H9 (cell line): ENCODE data around the gene ETFBKMT. TPM values are rescaled to one million over a fixed set of nuclear protein-coding genes. Genes with fewer than 3 reads are reported as not detected.

Source experiments
- DNase-seq: peaks from one replicate; pipeline ENCODE4 v3.0.0-alpha.2; 2017
- H2AFZ ChIP-seq: one replicate; pipeline ENCODE4 v1.6.1; 2013; ENCODE audit warnings: mild to moderate bottlenecking, low read length, control low read depth, moderate library complexity
- H2AK5ac ChIP-seq: 2 replicates; pipeline ENCODE4 v1.6.1; 2013; ENCODE audit warnings: low read length, control low read depth, mixed read lengths; ENCODE audit not compliant: insufficient read length
- H2BK120ac ChIP-seq: one replicate; pipeline ENCODE4 v1.6.1; 2013; ENCODE audit warnings: low read depth, mild to moderate bottlenecking, low read length, control low read depth, inconsistent platforms; ENCODE audit not compliant: poor library complexity, severe bottlenecking
- H2BK12ac ChIP-seq: 2 replicates; pipeline ENCODE4 v1.6.1; 2013; ENCODE audit warnings: low read length, control low read depth, mixed read lengths, low read depth; ENCODE audit not compliant: insufficient read length
- H2BK15ac ChIP-seq: 2 replicates; pipeline ENCODE4 v1.6.1; 2013; ENCODE audit warnings: low read depth, low read length, control low read depth
- H2BK20ac ChIP-seq: one replicate; pipeline ENCODE4 v1.6.1; 2013; ENCODE audit warnings: low read depth, mild to moderate bottlenecking, low read length, control low read depth, inconsistent platforms; ENCODE audit not compliant: poor library complexity, severe bottlenecking
- H2BK5ac ChIP-seq: 2 replicates; pipeline ENCODE4 v1.6.1; 2013; ENCODE audit warnings: low read length, control low read depth, mixed read lengths; ENCODE audit not compliant: insufficient read length
- H3K14ac ChIP-seq: 2 replicates; pipeline ENCODE4 v1.6.1; 2013; ENCODE audit warnings: low read length, control low read depth; ENCODE audit not compliant: insufficient read depth
- H3K18ac ChIP-seq: 2 replicates; pipeline ENCODE4 v1.6.1; 2013; ENCODE audit warnings: low read depth, mild to moderate bottlenecking, mixed read lengths, low read length, control low read depth; ENCODE audit not compliant: insufficient read length
- H3K23ac ChIP-seq: 2 replicates; pipeline ENCODE4 v1.6.1; 2013; ENCODE audit warnings: low read length, control low read depth, mixed read lengths, low read depth; ENCODE audit not compliant: insufficient read length
- H3K23me2 ChIP-seq: 2 replicates; pipeline ENCODE4 v1.6.1; 2013; ENCODE audit warnings: low read depth, mild to moderate bottlenecking, mixed read lengths, low read length, control low read depth; ENCODE audit not compliant: insufficient read length, poor library complexity, severe bottlenecking
- H3K27ac ChIP-seq: 2 replicates; pipeline ENCODE4 v1.5.1; 2013; ENCODE audit warnings: low read length, control low read depth, mixed read lengths, low read depth; ENCODE audit not compliant: insufficient read length
- H3K27me3 ChIP-seq: 2 replicates; pipeline ENCODE4 v1.6.1; 2013; ENCODE audit warnings: low read length, control low read depth, inconsistent platforms; ENCODE audit not compliant: insufficient read depth
- H3K4ac ChIP-seq: 2 replicates; pipeline ENCODE4 v1.6.1; 2013; ENCODE audit warnings: low read depth, mild to moderate bottlenecking, control low read depth, inconsistent platforms, low read length, moderate library complexity
- H3K4me1 ChIP-seq: 2 replicates; pipeline ENCODE4 v1.6.1; 2013; ENCODE audit warnings: low read length, control low read depth, inconsistent platforms; ENCODE audit not compliant: insufficient read depth
- H3K4me2 ChIP-seq: 2 replicates; pipeline ENCODE4 v1.6.1; 2013; ENCODE audit warnings: low read length, control low read depth, mixed read lengths; ENCODE audit not compliant: insufficient read length, insufficient read depth
- H3K56ac ChIP-seq: 2 replicates; pipeline ENCODE4 v1.6.1; 2013; ENCODE audit warnings: low read depth, mild to moderate bottlenecking, mixed read lengths, low read length, control low read depth; ENCODE audit not compliant: insufficient read length
- H3K79me1 ChIP-seq: 2 replicates; pipeline ENCODE4 v1.6.1; 2013; ENCODE audit warnings: low read depth, mild to moderate bottlenecking, moderate library complexity, low read length, control low read depth, inconsistent platforms; ENCODE audit not compliant: insufficient read depth, poor library complexity, severe bottlenecking
- H3K79me2 ChIP-seq: 2 replicates; pipeline ENCODE4 v1.6.1; 2013; ENCODE audit warnings: low read length, control low read depth, inconsistent platforms; ENCODE audit not compliant: insufficient read depth
- H3K9ac ChIP-seq: 2 replicates; pipeline ENCODE4 v1.6.1; 2013; ENCODE audit warnings: low read length, control low read depth, mixed read lengths; ENCODE audit not compliant: insufficient read length; ENCODE audit errors: extremely low read depth
- H3K9me3 ChIP-seq: one replicate; pipeline ENCODE4 v1.6.1; 2013; ENCODE audit warnings: low read depth, low read length, inconsistent platforms; ENCODE audit not compliant: control insufficient read depth
- H3T11ph ChIP-seq: one replicate; pipeline ENCODE4 v1.6.1; 2013; ENCODE audit warnings: mild to moderate bottlenecking, low read length, control low read depth, inconsistent platforms
- H4K20me1 ChIP-seq: one replicate; pipeline ENCODE4 v1.6.1; 2013; ENCODE audit not compliant: control insufficient read depth, insufficient read length, insufficient read depth
- H4K5ac ChIP-seq: 2 replicates; pipeline ENCODE4 v1.6.1; 2013; ENCODE audit warnings: low read depth, mild to moderate bottlenecking, mixed read lengths, low read length, control low read depth; ENCODE audit not compliant: insufficient read length
- H4K8ac ChIP-seq: replicated peaks from 2 replicates; pipeline ENCODE4 v1.6.1; 2013; ENCODE audit warnings: low read length, control low read depth, mixed read lengths, low read depth; ENCODE audit not compliant: insufficient read length
- H4K91ac ChIP-seq: 2 replicates; pipeline ENCODE4 v1.6.1; 2013; ENCODE audit warnings: low read depth, mild to moderate bottlenecking, moderate library complexity, mixed read lengths, low read length, control low read depth; ENCODE audit not compliant: insufficient read length
- H3K27ac Mint-ChIP-seq, 3 experiments: 2 replicates in 2 of 3; 3 replicates in 1 of 3; pipeline ENCODE4 v1.8.0; 2020 to 2021; ENCODE audit warnings: mixed read lengths in 3 of 3, mild to moderate bottlenecking in 1 of 3, moderate library complexity in 1 of 3
- H3K27me3 Mint-ChIP-seq: 2 replicates; pipeline ENCODE4 v1.8.0; 2021; ENCODE audit warnings: low read depth, mild to moderate bottlenecking, moderate library complexity, mixed read lengths
- H3K36me3 Mint-ChIP-seq, 3 experiments: 2 replicates in 2 of 3; 3 replicates in 1 of 3; pipeline ENCODE4 v1.8.0; 2020 to 2021; ENCODE audit warnings: low read depth in 3 of 3, mixed read lengths in 3 of 3; ENCODE audit not compliant: insufficient read depth in 1 of 3
- H3K4me1 Mint-ChIP-seq, 2 experiments: 2 replicates each; pipeline ENCODE4 v1.8.0; 2020; ENCODE audit warnings: mixed read lengths in 2 of 2
- H3K4me3 Mint-ChIP-seq, 2 experiments: 2 replicates in 1 of 2; 3 replicates in 1 of 2; pipeline ENCODE4 v1.8.0; 2020 to 2021; ENCODE audit warnings: mild to moderate bottlenecking in 2 of 2, mixed read lengths in 2 of 2, moderate library complexity in 1 of 2
- H3K9me3 Mint-ChIP-seq, 2 experiments: 2 replicates in 1 of 2; 3 replicates in 1 of 2; pipeline ENCODE4 v1.8.0; 2020; ENCODE audit warnings: mild to moderate bottlenecking in 2 of 2, mixed read lengths in 2 of 2, moderate library complexity in 1 of 2
- CTCF ChIP-seq: fragments of 200-600 bp; sonication (generic); conservative IDR thresholded peaks from 3 replicates; pipeline ENCODE4 v1.8.0; 2021; ENCODE audit warnings: antibody characterized with exemption, mild to moderate bottlenecking
- WGBS: extraction: QIAGEN DNeasy Blood & Tissue Kit; methylation state at CpG from one replicate; pipeline ENCODE4 v1.1.7; 2013; ENCODE audit warnings: missing lambda C conversion rate, low lambda C conversion rate, mixed read lengths; ENCODE audit not compliant: insufficient read length; ENCODE audit errors: extremely low coverage; 5-methylcytosine and 5-hydroxymethylcytosine counted together
- total RNA-seq: library from RNA; stranded (reverse); gene quantifications from 2 replicates; pipeline ENCODE4 v1.2.1, GENCODE V29; 2021

The ETFBKMT gene
- total RNA-seq, 1 experiment from 2014 or later = 0.81 TPM

- TF ChIP-seq CTCF = no peak
- H3K27me3 ChIP-seq = no peaks in the 10 kb centered on the region
- peaks cover 7 to 12% of the 10 kb centered on the region in 2 experiments for H3K4me1 Mint-ChIP-seq
- no peaks in the 10 kb centered on the region for H3K9me3 ChIP-seq
- no peak for DNase-seq
- no peaks in the 10 kb centered on the region for H3K79me2 ChIP-seq
- no peak overlapping the region for H3K4me2 ChIP-seq
- H2BK120ac ChIP-seq = no peak overlapping the region
- no peaks in the 10 kb centered on the region for H4K20me1 ChIP-seq
- no peaks in the 10 kb centered on the region for H3K9me3 Mint-ChIP-seq
- H3K27me3 Mint-ChIP-seq = no peaks in the 10 kb centered on the region
- no peak overlapping the region for H3K4ac ChIP-seq
- no peak overlapping the region for H3K27ac ChIP-seq
- no peaks in the 10 kb centered on the region for H3K36me3 Mint-ChIP-seq
- no CpG with 5 or more reads among the region's 18 CpGs for WGBS
- H3K23ac ChIP-seq = no peak overlapping the region
- H3K4me1 ChIP-seq = no peaks in the 10 kb centered on the region
- H4K91ac ChIP-seq = no peak overlapping the region
- H3K18ac ChIP-seq = no peak overlapping the region
- no peak overlapping the region for H2BK15ac ChIP-seq
- H3K27ac Mint-ChIP-seq = no peak overlapping the region; a peak in 1 of 7 replicates
- H2AK5ac ChIP-seq = no peak overlapping the region
- H2BK12ac ChIP-seq = no peak overlapping the region
- H2BK5ac ChIP-seq = no peak overlapping the region
- no peak overlapping the region for H3K4me3 Mint-ChIP-seq
- H3K9ac ChIP-seq = no peak overlapping the region
- H2AFZ ChIP-seq = no peak overlapping the region
- no peaks in the 10 kb centered on the region for H3K23me2 ChIP-seq
- H3T11ph ChIP-seq = no peak overlapping the region
- H4K5ac ChIP-seq = no peak overlapping the region
- H3K56ac ChIP-seq = no peak overlapping the region
- H2BK20ac ChIP-seq = no peak overlapping the region
- no peaks in the 10 kb centered on the region for H3K79me1 ChIP-seq
- no peak overlapping the region for H3K14ac ChIP-seq
- no peak overlapping the region for H4K8ac ChIP-seq
Observed at GRCh38 chr12:31651893-31652521, 7.5 kb upstream of the ETFBKMT start.
